Astrocyte (in vitro differentiated cells and primary cell): ENCODE data around the gene ACOX2.

Source experiments
- EZH2 ChIP-seq: IDR thresholded peaks from 2 replicates; pipeline ENCODE4 v1.6.1; 2012; ENCODE audit warnings: mild to moderate bottlenecking, low read length, inconsistent platforms; ENCODE audit not compliant: insufficient read depth
- TF ChIP-seq, protein P1 (sequence below): IDR thresholded peaks from 2 replicates; pipeline ENCODE4 v1.5.1; 2011; ENCODE audit warnings: low read depth, mild to moderate bottlenecking, inconsistent platforms, low read length, moderate library complexity; ENCODE audit not compliant: insufficient read depth

DNA sequence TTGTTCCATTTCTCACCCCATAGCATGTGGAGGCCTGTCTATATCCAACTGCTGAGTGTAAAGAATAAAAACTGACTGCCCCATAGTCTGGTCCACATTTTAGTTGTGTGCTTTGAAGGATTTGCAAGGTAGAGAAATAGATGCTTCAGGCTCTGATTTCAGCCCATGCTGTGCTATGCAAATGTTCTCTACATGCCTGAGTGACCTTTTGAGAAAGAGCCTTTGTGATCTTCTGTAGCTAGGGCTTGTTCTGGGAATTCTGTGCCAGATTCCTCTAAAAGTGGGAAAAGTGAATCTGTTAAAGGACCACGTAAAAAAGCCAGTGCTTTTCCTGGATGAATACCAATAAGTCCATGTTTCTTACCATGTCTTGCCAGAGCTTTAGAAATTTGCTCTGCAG lies 39.9 kb downstream of the ACOX2 start:
- no peak for TF ChIP-seq EZH2
- TF ChIP-seq, protein P1, sequence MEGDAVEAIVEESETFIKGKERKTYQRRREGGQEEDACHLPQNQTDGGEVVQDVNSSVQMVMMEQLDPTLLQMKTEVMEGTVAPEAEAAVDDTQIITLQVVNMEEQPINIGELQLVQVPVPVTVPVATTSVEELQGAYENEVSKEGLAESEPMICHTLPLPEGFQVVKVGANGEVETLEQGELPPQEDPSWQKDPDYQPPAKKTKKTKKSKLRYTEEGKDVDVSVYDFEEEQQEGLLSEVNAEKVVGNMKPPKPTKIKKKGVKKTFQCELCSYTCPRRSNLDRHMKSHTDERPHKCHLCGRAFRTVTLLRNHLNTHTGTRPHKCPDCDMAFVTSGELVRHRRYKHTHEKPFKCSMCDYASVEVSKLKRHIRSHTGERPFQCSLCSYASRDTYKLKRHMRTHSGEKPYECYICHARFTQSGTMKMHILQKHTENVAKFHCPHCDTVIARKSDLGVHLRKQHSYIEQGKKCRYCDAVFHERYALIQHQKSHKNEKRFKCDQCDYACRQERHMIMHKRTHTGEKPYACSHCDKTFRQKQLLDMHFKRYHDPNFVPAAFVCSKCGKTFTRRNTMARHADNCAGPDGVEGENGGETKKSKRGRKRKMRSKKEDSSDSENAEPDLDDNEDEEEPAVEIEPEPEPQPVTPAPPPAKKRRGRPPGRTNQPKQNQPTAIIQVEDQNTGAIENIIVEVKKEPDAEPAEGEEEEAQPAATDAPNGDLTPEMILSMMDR, result no peak
